HEK293T (cell line): Measurements from ENCODE around the gene KAT6B.
"Not testable (repeated sequence)": the region's sequence is repeated elsewhere in the genome, so short reads cannot be mapped to it uniquely, and the experiment has no call there.

Experiments used
- ARNT ChIP-seq: fragments of 450-650 bp; IDR thresholded peaks from 2 replicates; pipeline ENCODE4 v1.6.1; 2017; ENCODE audit warnings: mild to moderate bottlenecking
- BHLHE40 ChIP-seq: fragments of 450-650 bp; IDR thresholded peaks from 2 replicates; pipeline ENCODE4 v1.6.1; 2016; ENCODE audit warnings: mild to moderate bottlenecking, moderate library complexity, borderline replicate concordance
- ELF4 ChIP-seq: fragments of 450-650 bp; IDR thresholded peaks from 2 replicates; pipeline ENCODE4 v1.6.1; 2017; ENCODE audit warnings: antibody characterized with exemption
- L3MBTL2 ChIP-seq: fragments of 450-650 bp; conservative IDR thresholded peaks from 2 replicates; pipeline ENCODE4 v1.6.1; 2016; ENCODE audit warnings: mild to moderate bottlenecking
- SP1 ChIP-seq: fragments of 450-650 bp; IDR thresholded peaks from 2 replicates; pipeline ENCODE4 v1.6.1; 2017
- SUZ12 ChIP-seq: fragments of 450-650 bp; IDR thresholded peaks from 2 replicates; pipeline ENCODE4 v1.6.1; 2016; ENCODE audit warnings: mild to moderate bottlenecking
- ZNF384 ChIP-seq: fragments of 450-650 bp; IDR thresholded peaks from 2 replicates; pipeline ENCODE4 v1.6.1; 2016
- TF ChIP-seq, protein P1 (sequence below): fragments of 450-650 bp; IDR thresholded peaks from 2 replicates; pipeline ENCODE4 v1.6.1; 2016

GRCh38 chr10:74781870-74782269 is 44.5 kb upstream of the KAT6B start:
- not testable (repeated sequence) for TF ChIP-seq ELF4, L3MBTL2, SP1, ARNT, BHLHE40, SUZ12, ZNF384
- TF ChIP-seq, protein P1, sequence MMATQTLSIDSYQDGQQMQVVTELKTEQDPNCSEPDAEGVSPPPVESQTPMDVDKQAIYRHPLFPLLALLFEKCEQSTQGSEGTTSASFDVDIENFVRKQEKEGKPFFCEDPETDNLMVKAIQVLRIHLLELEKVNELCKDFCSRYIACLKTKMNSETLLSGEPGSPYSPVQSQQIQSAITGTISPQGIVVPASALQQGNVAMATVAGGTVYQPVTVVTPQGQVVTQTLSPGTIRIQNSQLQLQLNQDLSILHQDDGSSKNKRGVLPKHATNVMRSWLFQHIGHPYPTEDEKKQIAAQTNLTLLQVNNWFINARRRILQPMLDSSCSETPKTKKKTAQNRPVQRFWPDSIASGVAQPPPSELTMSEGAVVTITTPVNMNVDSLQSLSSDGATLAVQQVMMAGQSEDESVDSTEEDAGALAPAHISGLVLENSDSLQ, result not testable (repeated sequence)
